GM21723 (cell line): Measurements from ENCODE around the gene AQP1.

ENCODE experiments used
- ATAC-seq: cut with Tn5 transposase; IDR thresholded peaks from one replicate; pipeline ENCODE4 v1.9.1; 2021; ENCODE audit warnings: mild to moderate bottlenecking, moderate library complexity; ENCODE audit not compliant: unreplicated experiment

Gene AQP1

DNA sequence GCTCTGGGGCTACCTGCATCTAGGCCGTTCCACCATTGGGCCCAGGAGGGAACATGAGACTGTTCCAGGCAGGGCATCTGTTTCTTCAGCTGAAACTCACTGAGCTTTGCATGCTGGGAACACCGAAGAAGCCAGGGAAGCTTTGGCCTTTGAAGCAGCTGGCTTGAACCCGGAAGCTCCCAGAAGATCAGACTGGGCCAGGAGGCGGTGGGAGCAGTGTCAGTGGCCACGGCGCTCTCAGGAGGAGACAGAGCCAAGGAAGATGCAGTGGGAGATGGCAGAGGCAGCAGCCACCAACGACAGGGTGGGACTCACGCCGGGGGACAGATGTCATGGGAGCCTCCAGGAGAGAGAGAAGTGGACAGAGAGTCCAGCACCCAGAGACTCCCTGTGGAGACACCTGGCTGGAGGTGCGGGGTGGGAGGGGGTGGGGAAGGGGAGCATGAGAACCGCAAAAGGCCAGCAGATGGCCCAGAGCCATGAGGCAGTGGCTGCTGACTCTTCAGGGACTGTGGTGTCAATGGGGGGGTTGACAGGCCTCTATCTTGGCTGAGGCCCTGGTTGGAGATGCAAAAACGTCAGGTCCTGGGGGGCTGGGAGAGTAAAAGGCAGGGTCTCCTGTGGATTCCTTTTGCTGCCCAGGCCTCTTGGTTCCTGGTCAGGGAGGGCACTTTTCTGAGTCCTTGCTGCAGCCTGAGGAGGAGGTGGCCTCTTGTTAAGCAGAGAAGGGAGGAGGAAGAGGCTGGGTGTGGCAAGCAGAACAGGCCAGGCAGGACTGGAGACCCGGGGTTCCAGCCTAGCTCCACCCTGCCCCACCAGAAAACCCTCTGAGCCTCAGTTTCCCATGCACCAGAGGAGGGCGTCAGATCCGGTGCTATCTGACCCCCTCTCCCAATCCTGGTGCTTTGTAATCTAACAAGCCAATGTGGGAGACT is 6.3 kb upstream of the AQP1 start:
- no peak for ATAC-seq

DNA sequence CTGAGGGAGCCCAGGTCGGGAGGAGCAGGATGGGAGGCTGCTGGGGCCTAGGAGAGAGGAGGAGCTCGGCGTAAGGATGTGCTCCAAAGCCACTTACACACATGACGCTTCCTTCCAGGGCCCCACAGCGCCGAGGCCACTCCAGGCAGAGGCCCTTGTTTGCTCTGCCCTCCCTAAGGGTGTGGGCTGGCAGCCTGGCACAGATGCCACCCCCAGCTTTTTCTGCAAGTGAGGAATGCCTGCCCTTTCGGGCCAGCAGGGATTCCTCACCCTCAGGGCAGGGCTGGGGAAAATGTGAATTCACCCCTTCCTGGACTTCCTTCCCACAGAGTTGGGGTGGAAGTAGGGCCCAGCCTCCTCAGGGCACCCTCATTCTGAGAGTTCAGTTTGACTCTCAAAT is 5.6 kb upstream of the AQP1 start:
- ATAC-seq, result no peak

DNA sequence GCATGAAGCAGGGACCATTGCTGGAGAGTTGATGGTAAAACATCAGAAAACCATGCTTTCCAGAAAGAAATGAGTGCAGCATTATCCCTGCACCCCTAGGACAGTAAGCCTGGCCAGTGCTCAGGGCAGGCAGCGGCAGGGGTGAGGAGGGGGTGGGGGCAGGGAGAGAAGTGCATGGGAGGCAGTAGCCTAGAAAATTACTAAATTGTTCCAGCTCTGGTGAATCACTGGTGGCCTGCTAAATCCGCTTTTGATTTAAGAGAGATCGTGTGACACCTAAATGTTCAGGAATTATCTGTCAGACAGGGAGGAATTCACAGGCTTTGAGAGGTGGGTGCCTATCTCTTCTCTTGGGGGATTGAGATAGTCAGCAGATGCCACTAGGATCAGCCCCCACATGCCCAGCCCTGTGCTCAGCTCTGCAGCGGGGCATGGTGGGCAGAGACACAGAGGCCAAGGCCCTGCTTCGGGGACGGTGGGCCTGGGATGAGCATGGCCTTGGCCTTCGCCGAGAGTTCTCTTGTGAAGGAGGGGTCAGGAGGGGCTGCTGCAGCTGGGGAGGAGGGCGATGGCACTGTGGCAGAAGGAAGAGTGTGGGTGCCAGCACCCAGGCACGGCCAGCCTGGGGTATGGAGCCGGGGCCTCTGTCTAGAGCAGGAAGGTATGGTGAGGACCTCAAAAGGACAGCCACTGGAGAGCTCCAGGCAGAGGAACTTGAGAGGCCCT is 5.0 kb upstream of the AQP1 start:
- ATAC-seq, result no peak

DNA sequence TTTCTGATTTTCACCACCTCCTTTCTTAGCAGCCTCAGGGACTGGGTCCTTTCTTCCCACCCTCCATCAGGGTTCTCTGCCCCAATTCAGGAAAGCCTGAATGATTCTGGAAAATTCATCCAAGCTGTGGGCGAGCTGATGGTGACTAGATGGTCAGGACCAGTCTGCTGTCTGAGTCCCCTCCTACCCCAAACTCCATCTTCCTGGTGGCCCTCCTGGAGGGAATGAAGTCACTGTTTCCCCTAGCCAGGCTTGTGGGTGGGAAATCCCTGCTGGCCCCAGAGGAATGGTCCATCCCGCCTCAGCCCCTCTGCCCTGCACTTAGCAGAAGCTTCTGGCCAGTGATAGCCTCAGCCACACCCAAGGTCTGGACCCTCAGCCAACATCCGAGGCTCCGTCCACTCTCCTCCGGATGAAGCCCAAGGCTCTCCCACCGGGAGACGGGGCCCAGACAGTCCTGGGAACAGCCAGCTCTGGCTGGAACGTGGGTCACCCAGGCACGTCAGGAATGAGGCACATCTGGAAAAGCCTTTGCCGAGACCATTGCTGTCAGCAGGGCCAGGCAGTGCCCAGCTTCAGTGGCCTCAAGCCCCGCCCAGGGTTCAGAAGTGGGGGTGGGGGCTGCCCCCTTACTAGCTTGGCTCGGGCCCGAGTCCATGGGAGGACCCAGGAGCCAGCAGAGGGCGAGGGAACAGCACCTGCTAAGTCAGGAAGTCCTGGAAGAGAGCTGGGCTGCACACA is 4.0 kb upstream of the AQP1 start:
- no peak for ATAC-seq

DNA sequence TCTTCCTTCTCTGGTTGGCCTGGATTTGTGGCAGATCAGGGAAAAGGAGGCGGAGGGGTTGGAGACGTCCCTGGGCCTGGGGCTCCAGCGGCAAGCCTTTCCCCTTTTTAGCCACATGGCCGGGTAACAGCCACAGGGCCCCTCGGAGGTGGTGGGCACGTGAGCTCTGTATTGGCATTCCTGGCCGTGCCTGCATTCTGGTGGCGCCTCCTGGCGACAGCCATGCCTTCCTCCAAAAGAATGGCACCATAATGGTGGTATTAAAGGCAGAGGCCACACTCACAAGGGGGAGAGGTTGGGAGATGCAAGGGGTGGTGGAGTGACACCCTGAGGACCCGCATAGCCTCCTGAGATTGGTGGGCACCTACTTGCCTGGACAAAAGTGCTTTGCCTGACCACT is 3.0 kb upstream of the AQP1 start:
- ATAC-seq, result no peak

DNA sequence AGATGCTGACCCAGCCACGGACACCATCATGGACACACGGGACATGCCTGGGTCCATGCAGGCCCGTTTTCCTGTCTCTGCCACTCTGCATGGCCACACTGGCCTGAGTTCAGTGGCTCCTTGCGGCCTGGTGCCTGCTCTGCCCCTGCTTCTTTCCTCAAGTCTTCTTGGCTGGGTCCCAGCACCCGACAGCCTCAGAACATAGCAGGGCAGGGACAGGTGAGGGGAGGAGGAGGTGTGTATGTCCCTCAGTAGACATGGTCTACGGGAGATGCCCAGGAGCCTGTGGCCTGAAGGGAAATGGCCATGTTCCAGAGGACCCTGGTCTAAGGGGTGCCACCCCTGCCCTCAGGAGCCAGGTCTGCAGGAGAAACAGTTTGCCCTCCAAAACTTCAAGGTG is 2.2 kb upstream of the AQP1 start:
- ATAC-seq, result no peak

DNA sequence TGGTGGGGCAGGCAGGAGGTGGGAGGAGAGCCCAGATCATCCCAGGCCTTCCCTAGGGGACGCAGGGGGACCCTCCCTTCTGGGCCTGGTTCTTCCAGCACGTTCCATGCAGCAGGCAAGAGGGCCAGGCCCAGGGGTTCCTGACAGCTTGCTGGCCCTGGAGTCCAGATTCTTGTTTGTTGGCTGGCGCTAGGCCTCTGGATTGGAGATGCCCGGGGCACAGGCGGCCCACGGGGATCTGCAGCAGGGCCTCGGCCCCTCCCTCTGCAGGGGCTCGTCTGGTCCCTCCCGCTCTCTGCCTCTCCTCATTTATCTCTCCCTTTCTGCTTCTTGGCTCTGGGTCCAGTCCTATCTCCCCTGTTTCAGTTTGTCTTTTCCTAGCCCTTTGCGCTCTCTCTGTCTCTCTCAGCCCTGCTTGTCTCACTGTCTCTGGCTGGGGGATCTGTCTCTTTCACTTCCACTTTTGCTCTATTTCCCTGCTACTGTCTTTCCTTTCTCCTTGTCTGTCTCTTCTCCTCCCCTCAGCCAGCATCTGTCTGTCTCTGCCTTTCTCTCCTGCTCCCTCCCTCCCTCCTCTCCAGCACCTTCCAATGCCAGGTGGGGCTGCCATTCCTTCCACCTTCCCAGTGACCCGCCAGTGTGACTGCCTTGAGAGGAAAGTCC is 1.1 kb upstream of the AQP1 start:
- no peak for ATAC-seq

DNA sequence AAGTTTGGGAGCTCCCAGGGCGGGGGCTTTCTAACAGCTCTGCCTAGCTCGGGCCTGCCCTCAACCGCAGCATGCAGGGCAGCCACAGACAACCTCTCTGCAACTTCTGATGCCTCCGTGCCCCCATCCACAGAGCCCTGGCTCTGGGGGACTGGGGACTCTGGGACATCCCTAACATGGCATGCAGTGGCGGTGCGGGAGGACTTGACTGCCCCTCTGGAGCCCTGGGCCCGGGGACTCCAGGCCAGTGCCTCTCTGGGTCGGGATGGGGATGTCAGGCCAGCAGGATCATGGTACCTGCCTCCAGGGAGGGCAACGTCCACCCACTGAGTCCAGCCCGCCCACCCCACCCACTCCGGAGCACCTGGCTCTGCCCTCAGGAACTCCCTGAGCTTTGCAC is 520 bp upstream of the AQP1 start:
- no peak for ATAC-seq

DNA sequence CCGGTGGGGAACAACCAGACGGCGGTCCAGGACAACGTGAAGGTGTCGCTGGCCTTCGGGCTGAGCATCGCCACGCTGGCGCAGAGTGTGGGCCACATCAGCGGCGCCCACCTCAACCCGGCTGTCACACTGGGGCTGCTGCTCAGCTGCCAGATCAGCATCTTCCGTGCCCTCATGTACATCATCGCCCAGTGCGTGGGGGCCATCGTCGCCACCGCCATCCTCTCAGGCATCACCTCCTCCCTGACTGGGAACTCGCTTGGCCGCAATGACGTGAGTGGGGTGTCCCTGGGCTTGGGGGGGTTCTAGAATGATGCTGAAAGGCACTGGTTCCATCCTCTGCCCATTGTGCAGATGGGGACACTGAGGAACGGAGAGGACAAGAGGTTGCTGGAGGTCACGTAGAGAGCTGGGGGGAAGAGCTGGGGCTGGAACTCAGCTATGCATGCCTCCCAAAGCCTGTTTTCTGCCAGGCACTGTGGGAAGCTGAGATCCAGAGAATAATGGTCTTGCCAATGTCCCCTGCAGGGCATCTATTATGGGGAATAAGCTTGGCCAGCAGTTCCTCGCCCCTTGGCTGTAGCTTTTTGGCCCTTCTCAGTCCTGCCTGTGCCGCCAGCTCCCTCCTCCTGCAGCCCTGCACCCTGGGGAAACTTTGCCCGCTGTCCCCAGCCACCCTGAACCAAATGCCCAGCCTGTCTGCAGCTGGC is 523 bp downstream of the AQP1 start:
- no peak for ATAC-seq

DNA sequence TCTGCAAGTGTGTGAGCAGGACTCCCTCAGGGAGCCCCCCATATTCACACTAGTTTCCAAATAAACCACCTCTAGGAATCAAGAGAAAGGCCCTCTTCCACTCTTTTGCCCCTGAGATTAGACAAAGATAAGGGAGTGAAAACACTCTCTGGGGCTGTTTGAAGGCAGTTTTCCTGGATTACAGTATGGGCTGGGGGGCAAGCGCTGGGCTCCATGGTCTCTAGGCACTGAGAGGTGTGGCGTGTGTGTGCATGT is 1.0 kb downstream of the AQP1 start:
- ATAC-seq, result no peak

DNA sequence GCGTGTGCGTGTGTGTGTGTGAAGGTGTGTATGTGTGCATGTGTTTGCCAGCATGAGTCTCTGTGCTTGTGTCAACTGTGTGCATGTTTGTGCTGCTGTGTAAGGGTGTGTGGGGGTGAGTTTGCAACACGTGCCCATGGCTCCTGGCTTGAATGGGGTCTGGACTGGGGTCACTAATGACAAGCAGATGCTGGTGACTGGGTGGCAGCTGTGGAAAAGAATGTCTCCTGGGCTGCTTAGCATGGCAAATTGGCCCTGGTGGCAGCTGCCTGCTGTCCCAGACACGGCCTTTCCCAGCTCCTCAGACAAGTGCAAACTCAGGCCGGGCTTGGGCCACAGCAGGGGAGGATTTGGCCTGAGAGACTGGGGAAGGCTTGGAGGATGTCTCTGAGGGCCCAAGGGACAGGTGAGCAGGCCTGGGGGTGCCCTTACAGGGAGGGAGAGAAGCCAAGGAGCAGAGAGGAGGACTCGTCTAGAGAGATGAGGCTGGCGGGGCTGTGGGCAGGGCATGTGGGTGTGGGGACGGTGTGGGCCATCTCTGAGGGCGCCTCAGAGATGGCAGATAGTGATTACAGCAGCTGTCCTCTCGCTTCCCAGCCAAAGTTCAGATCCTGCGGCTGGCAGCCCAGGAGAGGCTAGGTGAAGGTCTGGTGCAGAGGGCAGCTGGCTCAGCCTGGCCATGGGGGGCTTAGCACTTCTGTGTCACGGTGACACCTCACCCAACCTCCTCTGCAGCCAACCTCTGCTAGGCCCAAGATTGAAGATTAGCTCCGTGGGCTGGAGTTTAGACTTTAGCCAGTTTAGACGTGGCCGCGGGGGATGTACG is 1.5 kb downstream of the AQP1 start:
- no peak for ATAC-seq

DNA sequence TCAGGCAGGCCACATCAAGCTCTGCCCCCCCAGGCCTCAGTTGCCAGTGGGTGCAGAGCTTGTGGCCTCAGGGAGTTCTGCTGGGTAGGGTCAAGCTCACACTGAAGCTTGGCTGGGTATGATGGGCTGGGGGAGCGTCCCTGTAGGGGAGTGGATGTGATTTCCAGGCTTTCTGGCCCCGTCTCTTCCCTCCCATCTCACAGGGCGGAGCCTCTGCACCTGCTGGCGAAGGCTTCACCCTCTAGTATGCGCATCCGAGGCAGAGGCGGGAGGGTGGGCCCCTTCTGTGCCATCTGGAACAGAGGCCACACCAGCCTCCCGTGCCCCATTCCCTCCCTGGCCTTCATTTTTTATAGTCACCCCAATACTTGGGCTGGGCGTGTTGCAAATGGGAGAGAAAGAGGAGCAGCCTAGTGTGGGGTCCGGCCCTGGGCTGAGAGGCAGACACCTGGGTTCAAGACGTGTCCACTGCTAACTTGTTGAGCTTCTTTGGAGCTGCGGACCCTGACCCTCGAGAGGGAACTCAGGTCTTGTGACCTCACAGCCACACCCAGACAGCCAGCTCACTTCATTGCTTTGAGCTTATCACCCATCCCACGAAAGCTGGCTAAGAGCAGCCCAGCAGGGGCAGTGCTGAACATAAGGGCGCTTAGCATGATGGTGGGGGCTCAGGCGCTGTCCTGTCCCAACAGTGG is 2.3 kb downstream of the AQP1 start:
- no peak for ATAC-seq

DNA sequence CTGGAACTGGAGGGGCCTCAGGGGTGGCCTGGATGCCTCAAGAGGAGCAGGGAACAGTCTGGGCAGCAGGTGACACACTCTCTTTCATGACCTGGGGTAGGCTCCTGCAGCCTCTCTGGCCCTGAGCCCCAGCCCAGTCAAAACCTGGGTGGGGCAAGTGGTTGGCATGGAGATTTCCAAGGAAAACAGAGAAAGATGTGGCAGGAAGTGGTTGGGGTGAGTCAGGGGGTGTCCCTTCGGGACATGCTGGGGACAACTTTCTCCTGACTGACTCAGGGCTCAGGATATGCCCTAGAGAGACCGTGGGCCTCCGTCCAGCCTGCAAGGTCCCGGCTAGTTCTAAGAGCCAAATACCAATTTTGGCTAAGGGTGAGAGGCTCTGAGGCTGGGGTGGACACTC is 2.9 kb downstream of the AQP1 start:
- ATAC-seq, result no peak

DNA sequence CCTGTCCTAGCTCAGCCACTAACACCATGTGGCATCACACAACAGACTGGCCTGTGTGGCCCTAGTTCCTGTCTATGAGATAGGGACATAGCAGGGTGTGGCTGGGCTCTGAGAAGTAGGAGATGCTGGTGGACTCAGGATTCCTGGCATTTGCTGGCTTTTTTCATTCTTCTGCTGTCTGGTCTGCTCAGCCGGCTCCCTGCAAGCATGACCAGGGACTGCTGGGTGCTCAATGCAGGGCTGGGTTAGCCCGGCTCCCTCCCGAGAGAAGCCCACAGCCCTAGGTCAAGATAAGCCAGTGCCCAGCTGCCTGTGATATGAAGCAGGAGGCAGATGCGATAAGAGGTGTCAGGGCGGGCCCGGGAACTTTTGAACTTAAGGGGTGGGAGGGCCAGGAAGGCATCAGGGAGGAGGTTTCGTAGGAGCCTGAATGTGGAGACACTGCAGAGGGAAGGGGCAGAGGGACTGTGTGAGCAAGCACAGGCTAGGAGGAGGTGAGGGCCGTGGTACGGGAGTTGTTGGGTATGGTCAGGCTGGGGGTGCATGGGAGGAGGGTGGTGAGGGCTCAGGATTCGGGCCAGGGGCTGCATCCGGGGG is 3.5 kb downstream of the AQP1 start:
- no peak for ATAC-seq

DNA sequence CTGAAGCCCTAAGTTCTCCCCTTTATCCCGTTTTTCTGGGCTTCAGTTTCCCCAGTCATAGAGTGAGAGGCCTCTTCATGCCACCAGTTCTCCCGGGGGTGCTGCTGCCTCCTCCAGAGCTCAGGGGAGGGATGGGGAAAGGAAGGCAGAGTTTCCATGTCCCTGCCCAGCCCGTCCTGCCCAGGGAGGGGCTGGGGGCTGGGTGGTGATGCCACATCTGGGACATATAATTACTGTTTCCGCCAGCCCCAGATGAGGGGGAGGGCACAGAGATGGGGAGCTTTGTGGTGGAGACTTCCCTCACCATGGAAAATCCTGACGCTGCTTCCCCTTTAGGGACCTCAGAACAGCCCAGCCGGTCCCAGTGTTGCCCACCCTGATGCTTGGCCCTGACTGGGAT is 4.1 kb downstream of the AQP1 start:
- ATAC-seq, result no peak

DNA sequence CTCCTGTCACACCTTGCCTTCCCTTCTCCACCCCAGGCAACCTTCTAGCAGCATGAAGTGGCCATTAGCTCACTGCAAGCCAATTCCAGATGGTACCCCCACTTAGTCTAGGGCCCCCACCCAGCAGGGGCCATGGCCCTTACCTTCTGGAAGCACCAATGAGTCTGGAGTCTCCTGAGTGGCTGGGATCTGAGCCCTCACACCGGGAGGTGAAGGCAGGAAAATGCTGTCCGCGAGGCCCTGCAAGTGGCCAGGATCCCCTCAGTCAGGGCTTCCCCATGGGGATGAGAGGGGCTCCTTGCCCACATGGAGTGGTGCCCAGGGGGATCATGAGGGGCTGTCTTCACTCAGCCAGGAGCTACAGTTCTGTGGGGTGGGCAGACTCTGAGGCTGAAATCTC is 4.6 kb downstream of the AQP1 start:
- no peak for ATAC-seq

DNA sequence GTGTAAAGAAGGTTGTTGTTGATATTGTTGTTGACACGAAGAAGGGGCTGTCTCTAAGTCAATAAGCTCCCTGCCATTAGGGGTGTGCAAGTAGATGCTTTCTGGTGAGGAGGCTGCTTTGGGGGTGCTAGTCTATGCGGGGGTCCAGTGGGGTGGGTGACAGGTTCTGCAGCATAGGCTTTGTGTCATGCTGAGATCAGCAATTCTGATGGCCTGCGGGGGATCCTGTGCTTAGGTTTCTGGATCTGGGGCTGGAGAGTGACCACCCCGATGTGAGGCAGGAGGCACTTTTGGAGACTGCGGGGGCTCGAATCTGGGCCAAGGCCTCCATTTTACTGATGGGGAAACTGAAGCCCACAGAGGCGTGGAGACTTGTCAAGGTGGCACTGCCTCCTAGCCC is 5.1 kb downstream of the AQP1 start:
- ATAC-seq, result no peak

DNA sequence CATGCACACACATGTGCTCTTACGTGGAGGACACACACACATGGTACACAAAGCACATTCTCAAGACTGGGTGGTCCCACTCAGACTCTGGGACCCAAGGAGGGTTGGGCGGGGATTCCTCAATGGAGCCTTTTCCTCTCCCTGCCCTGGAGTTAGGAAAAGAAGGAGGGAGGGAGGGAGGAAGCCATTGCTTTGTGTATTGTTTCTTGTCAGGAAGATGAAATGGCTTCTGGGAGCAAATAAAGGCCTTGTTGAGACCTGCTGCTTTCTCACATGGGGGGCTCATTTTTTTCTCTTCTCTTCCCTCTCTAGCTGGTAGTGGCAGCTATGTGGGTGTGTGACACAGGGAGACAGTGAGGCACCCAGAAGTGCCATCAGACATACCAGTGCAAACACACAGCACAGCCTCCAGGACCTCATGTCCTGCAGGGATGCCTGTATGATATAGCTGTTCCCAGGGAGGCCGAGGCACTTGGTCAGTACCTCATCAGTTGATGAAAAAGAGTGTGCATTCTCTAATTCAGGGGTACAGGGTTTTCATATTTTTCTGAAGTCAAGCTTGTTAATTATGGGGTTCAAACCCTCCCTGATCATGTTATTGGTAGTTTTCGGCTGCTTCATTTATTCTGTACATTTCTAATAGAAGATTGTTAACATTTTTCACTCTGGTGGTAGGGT is 5.7 kb downstream of the AQP1 start:
- ATAC-seq, result no peak
